IMR-90 (cell line): ENCODE measurements around the gene CDK13. TPM values are rescaled to one million over a fixed set of nuclear protein-coding genes. Genes with fewer than 3 reads are reported as not detected.

Experiments used
- ATAC-seq: fragments of 200-7000 bp; cut with Tn5 transposase; 2 replicates; pipeline ENCODE4 v1.9.1; 2020; ENCODE audit warnings: low read depth, mild to moderate bottlenecking, moderate library complexity
- BruUV-seq: library from RNA; stranded (reverse); fragments of 400-500 nt; replicated peaks from 2 replicates; lab custom pipeline; 2021; lab: Mats Ljungman, UMichigan
- CTCF ChIA-PET: fragments of 300-600 bp; formaldehyde crosslinking; extraction: SDS; loops from one replicate; lab custom pipeline; 2021; ENCODE audit warnings: antibody characterized with exemption; lab: Yijun Ruan, JAX
- POLR2A ChIA-PET: fragments of 300-600 bp; sonication (Branson Sonifier 250); formaldehyde crosslinking; loops from one replicate; lab custom pipeline; 2022; ENCODE audit warnings: antibody characterized with exemption; ENCODE audit not compliant: unreplicated experiment; lab: Charles Lee
- DNase-seq: peaks from one replicate; pipeline ENCODE4 v3.0.0; 2013
- H2AFZ ChIP-seq: replicated peaks from 2 replicates; pipeline ENCODE3; 2013; ENCODE audit warnings: low read length, mild to moderate bottlenecking; ENCODE audit not compliant: poor library complexity
- H2AK5ac ChIP-seq: 2 replicates; pipeline ENCODE4 v1.6.1; 2013; ENCODE audit warnings: low read depth, low read length, inconsistent platforms
- H2AK9ac ChIP-seq: replicated peaks from 2 replicates; pipeline ENCODE3; 2013; ENCODE audit warnings: mild to moderate bottlenecking, low read depth, low read length, moderate library complexity; ENCODE audit not compliant: poor library complexity
- H2BK120ac ChIP-seq: 2 replicates; pipeline ENCODE4 v1.6.1; 2013; ENCODE audit warnings: low read depth, low read length, inconsistent platforms
- H2BK15ac ChIP-seq: 3 replicates; pipeline ENCODE4 v1.6.1; 2013; ENCODE audit warnings: low read depth, low read length, inconsistent platforms
- H2BK20ac ChIP-seq: 2 replicates; pipeline ENCODE4 v1.6.1; 2013; ENCODE audit warnings: low read depth, mild to moderate bottlenecking, inconsistent platforms, low read length, moderate library complexity
- H2BK5ac ChIP-seq: 2 replicates; pipeline ENCODE4 v1.6.1; 2013; ENCODE audit warnings: mild to moderate bottlenecking, low read depth, low read length, inconsistent platforms; ENCODE audit not compliant: poor library complexity, severe bottlenecking
- H3K14ac ChIP-seq: replicated peaks from 2 replicates; pipeline ENCODE4 v1.6.1; 2013; ENCODE audit warnings: low read depth, low read length, inconsistent platforms
- H3K18ac ChIP-seq: 2 replicates; pipeline ENCODE4 v1.6.1; 2013; ENCODE audit warnings: low read depth, low read length, control low read depth
- H3K23ac ChIP-seq: 2 replicates; pipeline ENCODE4 v1.6.1; 2013; ENCODE audit warnings: low read depth, low read length, inconsistent platforms
- H3K27ac ChIP-seq: 2 replicates; pipeline ENCODE4 v1.5.1; 2013; ENCODE audit warnings: mild to moderate bottlenecking, control low read depth, low read length; ENCODE audit not compliant: insufficient read depth
- H3K27me3 ChIP-seq: 2 replicates; pipeline ENCODE4 v1.6.1; 2013; ENCODE audit warnings: low read length; ENCODE audit not compliant: control insufficient read depth, insufficient read depth
- H3K36me3 ChIP-seq: 2 replicates; pipeline ENCODE4 v1.6.1; 2013; ENCODE audit warnings: low read length, mixed read lengths; ENCODE audit not compliant: control insufficient read depth, insufficient read depth
- H3K4ac ChIP-seq: 2 replicates; pipeline ENCODE4 v1.6.1; 2013; ENCODE audit warnings: low read depth, low read length, inconsistent platforms
- H3K4me1 ChIP-seq: 2 replicates; pipeline ENCODE4 v1.6.1; 2013; ENCODE audit warnings: low read length, mixed read lengths; ENCODE audit not compliant: control insufficient read depth, insufficient read depth
- H3K4me2 ChIP-seq: 2 replicates; pipeline ENCODE4 v1.6.1; 2013; ENCODE audit warnings: low read depth, mild to moderate bottlenecking, control low read depth, low read length, moderate library complexity
- H3K4me3 ChIP-seq: 2 replicates; pipeline ENCODE4 v1.5.1; 2013; ENCODE audit warnings: low read depth, mild to moderate bottlenecking, control low read depth, low read length, moderate library complexity; ENCODE audit not compliant: insufficient read depth
- H3K56ac ChIP-seq: 2 replicates; pipeline ENCODE4 v1.6.1; 2013; ENCODE audit warnings: low read length, inconsistent platforms; ENCODE audit not compliant: insufficient read depth; ENCODE audit errors: extremely low read depth
- H3K79me1 ChIP-seq, 2 experiments: 2 replicates each; pipeline ENCODE4 v1.6.1; 2013; ENCODE audit warnings: low read length in 2 of 2, inconsistent platforms in 1 of 2, low read depth in 1 of 2
- H3K9ac ChIP-seq: 2 replicates; pipeline ENCODE4 v1.6.1; 2013; ENCODE audit warnings: low read depth, low read length, control low read depth
- H3K9me1 ChIP-seq: 2 replicates; pipeline ENCODE4 v1.6.1; 2013; ENCODE audit warnings: low read length, inconsistent platforms; ENCODE audit not compliant: insufficient read depth
- H3K9me3 ChIP-seq: 2 replicates; pipeline ENCODE4 v1.6.1; 2013; ENCODE audit warnings: low read length; ENCODE audit not compliant: control insufficient read depth, insufficient read depth
- H4K20me1 ChIP-seq: 2 replicates; pipeline ENCODE4 v1.6.1; 2013; ENCODE audit warnings: low read length, inconsistent platforms; ENCODE audit not compliant: insufficient read depth
- H4K5ac ChIP-seq: 2 replicates; pipeline ENCODE4 v1.6.1; 2013; ENCODE audit warnings: mild to moderate bottlenecking, low read depth, low read length, control low read depth
- H4K8ac ChIP-seq, 2 experiments: 2 replicates each; pipeline ENCODE4 v1.6.1; 2013; ENCODE audit warnings: low read depth in 2 of 2, low read length in 2 of 2, control low read depth in 1 of 2, inconsistent platforms in 1 of 2
- H4K91ac ChIP-seq: 2 replicates; pipeline ENCODE4 v1.6.1; 2013; ENCODE audit warnings: low read depth, low read length, inconsistent platforms; ENCODE audit not compliant: insufficient read depth
- BHLHE40 ChIP-seq: fragments of 150-350 bp; IDR thresholded peaks from 2 replicates; pipeline ENCODE4 v1.6.1; 2016; ENCODE audit warnings: mild to moderate bottlenecking, low read depth, low read length
- CEBPB ChIP-seq: IDR thresholded peaks from 2 replicates; pipeline ENCODE4 v1.6.1; 2012; ENCODE audit warnings: low read depth, low read length, improper control_type of control experiment
- CHD1 ChIP-seq: IDR thresholded peaks from 2 replicates; pipeline ENCODE4 v1.6.1; 2012; ENCODE audit warnings: low read depth, low read length, improper control_type of control experiment
- ELK1 ChIP-seq: fragments of 150-350 bp; IDR thresholded peaks from 2 replicates; pipeline ENCODE4 v1.6.1; 2016; ENCODE audit warnings: low read depth, mild to moderate bottlenecking, low read length, moderate library complexity, borderline replicate concordance
- MAFK ChIP-seq: IDR thresholded peaks from 2 replicates; pipeline ENCODE4 v1.6.1; 2012; ENCODE audit warnings: low read depth, low read length, improper control_type of control experiment
- MAZ ChIP-seq: IDR thresholded peaks from 2 replicates; pipeline ENCODE4 v1.6.1; 2012; ENCODE audit warnings: low read depth, mild to moderate bottlenecking, low read length, improper control_type of control experiment, moderate library complexity, borderline replicate concordance
- MXI1 ChIP-seq: IDR thresholded peaks from 2 replicates; pipeline ENCODE4 v1.6.1; 2012; ENCODE audit warnings: low read depth, mild to moderate bottlenecking, low read length, moderate library complexity, borderline replicate concordance
- NFE2L2 ChIP-seq: fragments of 150-350 bp; IDR thresholded peaks from 2 replicates; pipeline ENCODE4 v1.6.1; 2016; ENCODE audit warnings: low read depth, mild to moderate bottlenecking, low read length
- POLR2A ChIP-seq: IDR thresholded peaks from 2 replicates; pipeline ENCODE4 v1.6.1; 2012; ENCODE audit warnings: mild to moderate bottlenecking, low read depth, low read length
- RAD21 ChIP-seq: IDR thresholded peaks from 2 replicates; pipeline ENCODE4 v1.6.1; 2012; ENCODE audit warnings: low read length, improper control_type of control experiment
- RCOR1 ChIP-seq: IDR thresholded peaks from 2 replicates; pipeline ENCODE4 v1.6.1; 2012; ENCODE audit warnings: mild to moderate bottlenecking, low read length, improper control_type of control experiment; ENCODE audit not compliant: insufficient replicate concordance
- RFX5 ChIP-seq: IDR thresholded peaks from 2 replicates; pipeline ENCODE4 v1.8.0; 2012; ENCODE audit warnings: low read depth, mild to moderate bottlenecking, low read length, moderate library complexity
- SMC3 ChIP-seq: fragments of 150-350 bp; IDR thresholded peaks from 2 replicates; pipeline ENCODE4 v1.6.1; 2016; ENCODE audit warnings: low read depth, mild to moderate bottlenecking, antibody characterized with exemption, low read length, moderate library complexity
- USF2 ChIP-seq: fragments of 150-350 bp; IDR thresholded peaks from 2 replicates; pipeline ENCODE4 v1.6.1; 2017; ENCODE audit warnings: mild to moderate bottlenecking, antibody characterized with exemption, low read length, low read depth
- WGBS, 2 experiments: methylation state at CpG; one replicate each; pipeline versions ENCODE4 v1.1.5 to v1.1.7; 2013; ENCODE audit warnings: missing lambda C conversion rate in 2 of 2; ENCODE audit not compliant: insufficient read length in 1 of 2; ENCODE audit errors: extremely low coverage in 2 of 2; 5-methylcytosine and 5-hydroxymethylcytosine counted together
- dilution Hi-C: fragments of 300-500 bp; cut with HindIII; formaldehyde crosslinking; loops from one replicate; pipeline ENCODE4 v1.14.3; 2018; ENCODE audit warnings: low sequenced_read_pairs; ENCODE audit not compliant: unreplicated experiment
- in situ Hi-C: fragments of 300-500 bp; cut with MboI; formaldehyde crosslinking; loops from 3 replicates; pipeline ENCODE4 v1.14.3; 2019; ENCODE audit warnings: low sequenced_read_pairs, inconsistent platforms, mixed read lengths
- intact Hi-C: fragments of 100-400 bp; cut with micrococcal nuclease; formaldehyde crosslinking; loops from 2 replicates; pipeline ENCODE4 v1.10.0; 2022
- polyA plus RNA-seq, 3 experiments: library from polyadenylated mRNA; depleted of rRNA; stranded (reverse); fragments of >200 nt; gene quantifications; 2 replicates each; pipeline ENCODE4 v1.2.3, GENCODE V29; 2012; ENCODE audit warnings: low replicate concordance in 1 of 3
- total RNA-seq: library from RNA; depleted of rRNA; stranded (reverse); fragments of >200 nt; gene quantifications from 2 replicates; pipeline ENCODE4 v1.2.3, GENCODE V29; 2012
- TF ChIP-seq, protein P1 (sequence below): conservative IDR thresholded peaks from 2 replicates; pipeline ENCODE4 v1.5.1; 2012; ENCODE audit warnings: mild to moderate bottlenecking, low read depth, low read length, improper control_type of control experiment

CDK13 gene
- total and polyA plus RNA-seq, 2 of the 4 experiments (the other 2 are of a cell fraction): 20.1 to 50.4 TPM

GRCh38 chr7:39927018-39927417 is 23.0 kb upstream of the CDK13 start:
- Histone ChIP-seq H3K18ac (no peak overlapping the region), H2AFZ (no peak overlapping the region), H3K79me1 (no peaks in the 10 kb centered on the region), H4K8ac (no peak overlapping the region), H3K23ac (no peak overlapping the region), H3K9ac (no peak overlapping the region), H2BK5ac (no peak overlapping the region), H3K9me3 (no peaks in the 10 kb centered on the region), H3K4ac (no peak overlapping the region), H3K4me1 (no peaks in the 10 kb centered on the region), H2BK120ac (no peak overlapping the region), H4K20me1 (no peaks in the 10 kb centered on the region), H3K56ac (no peak overlapping the region), H4K5ac (no peak overlapping the region), H3K4me3 (no peak overlapping the region), H2BK20ac (no peak overlapping the region), H3K27ac (no peak overlapping the region), H2AK5ac (no peak overlapping the region), H2AK9ac (no peak overlapping the region), H3K27me3 (peaks cover 10% of the 10 kb centered on the region), H3K4me2 (no peak overlapping the region), H3K36me3 (no peaks in the 10 kb centered on the region), H3K14ac (no peak overlapping the region), H4K91ac (no peak overlapping the region), H3K9me1 (no peaks in the 10 kb centered on the region), H2BK15ac (no peak overlapping the region)
- WGBS, 2 experiments: no CpG with 5 or more reads among the region's 7 CpGs
- TF ChIP-seq RCOR1 (no peak), CHD1 (no peak), CEBPB (no peak), USF2 (no peak), RFX5 (no peak), BHLHE40 (no peak), MAFK (no peak), NFE2L2 (no peak), MAZ (no peak), ELK1 (no peak), RAD21 (no peak), MXI1 (no peak), SMC3 (no peak), POLR2A (no peak)
- TF ChIP-seq, protein P1, sequence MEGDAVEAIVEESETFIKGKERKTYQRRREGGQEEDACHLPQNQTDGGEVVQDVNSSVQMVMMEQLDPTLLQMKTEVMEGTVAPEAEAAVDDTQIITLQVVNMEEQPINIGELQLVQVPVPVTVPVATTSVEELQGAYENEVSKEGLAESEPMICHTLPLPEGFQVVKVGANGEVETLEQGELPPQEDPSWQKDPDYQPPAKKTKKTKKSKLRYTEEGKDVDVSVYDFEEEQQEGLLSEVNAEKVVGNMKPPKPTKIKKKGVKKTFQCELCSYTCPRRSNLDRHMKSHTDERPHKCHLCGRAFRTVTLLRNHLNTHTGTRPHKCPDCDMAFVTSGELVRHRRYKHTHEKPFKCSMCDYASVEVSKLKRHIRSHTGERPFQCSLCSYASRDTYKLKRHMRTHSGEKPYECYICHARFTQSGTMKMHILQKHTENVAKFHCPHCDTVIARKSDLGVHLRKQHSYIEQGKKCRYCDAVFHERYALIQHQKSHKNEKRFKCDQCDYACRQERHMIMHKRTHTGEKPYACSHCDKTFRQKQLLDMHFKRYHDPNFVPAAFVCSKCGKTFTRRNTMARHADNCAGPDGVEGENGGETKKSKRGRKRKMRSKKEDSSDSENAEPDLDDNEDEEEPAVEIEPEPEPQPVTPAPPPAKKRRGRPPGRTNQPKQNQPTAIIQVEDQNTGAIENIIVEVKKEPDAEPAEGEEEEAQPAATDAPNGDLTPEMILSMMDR: no peak
- ATAC-seq (no peak), DNase-seq (no peak)
- no TSS peak for BruUV-seq
- dilution Hi-C loops: no loop called here
- intact Hi-C loops: no loop called here
- ChIA-PET CTCF (no interaction called here), POLR2A (no interaction called here)
- in situ Hi-C loops: no loop called here
